AG08396 (cell line): ENCODE data around the gene TM4SF18.
"Not testable (repeated sequence)": the region's sequence is repeated elsewhere in the genome, so short reads cannot be mapped to it uniquely, and the experiment has no call there.

Experiments used
- DNase-seq: peaks from one replicate; pipeline ENCODE4 v3.0.0; 2012; ENCODE audit warnings: low spot score, mixed read lengths

Gene TM4SF18, protein sequence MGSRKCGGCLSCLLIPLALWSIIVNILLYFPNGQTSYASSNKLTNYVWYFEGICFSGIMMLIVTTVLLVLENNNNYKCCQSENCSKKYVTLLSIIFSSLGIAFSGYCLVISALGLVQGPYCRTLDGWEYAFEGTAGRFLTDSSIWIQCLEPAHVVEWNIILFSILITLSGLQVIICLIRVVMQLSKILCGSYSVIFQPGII

DNA sequence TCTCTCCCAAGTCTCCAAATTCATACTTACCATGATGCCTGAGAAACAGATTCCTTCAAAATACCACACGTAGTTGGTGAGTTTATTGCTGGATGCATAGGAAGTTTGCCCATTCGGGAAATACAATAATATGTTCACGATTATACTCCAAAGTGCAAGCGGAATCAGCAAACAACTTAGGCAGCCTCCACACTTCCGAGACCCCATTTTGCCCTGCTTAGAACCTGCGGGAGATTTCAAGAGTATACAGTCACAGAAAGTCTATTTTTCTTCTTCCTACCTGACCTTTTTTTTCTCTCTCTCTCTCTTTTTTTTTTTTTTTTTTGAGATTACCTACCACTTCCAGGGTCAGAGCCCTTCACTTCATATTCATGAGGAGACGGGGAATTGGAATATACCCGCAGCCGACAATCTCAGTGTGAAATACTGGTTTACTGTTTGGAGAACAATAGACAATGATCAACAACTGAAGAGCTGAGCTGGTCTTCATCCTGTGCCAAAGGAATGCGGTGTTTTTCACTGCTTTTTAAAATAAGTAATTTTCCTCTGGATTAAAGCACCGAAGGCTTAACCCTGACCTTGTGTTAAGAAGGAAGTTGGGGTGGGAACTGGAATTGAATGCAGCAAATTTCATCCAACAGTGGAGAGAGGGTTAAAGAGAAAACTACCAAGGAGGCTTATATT, at the start of gene TM4SF18:
Gene TM4SF18, minus strand, starts transcription at position 461 of the 684 bp plus-strand sequence. Its CDS starts 254 bp downstream, at position 207.
- no peak for DNase-seq

DNA sequence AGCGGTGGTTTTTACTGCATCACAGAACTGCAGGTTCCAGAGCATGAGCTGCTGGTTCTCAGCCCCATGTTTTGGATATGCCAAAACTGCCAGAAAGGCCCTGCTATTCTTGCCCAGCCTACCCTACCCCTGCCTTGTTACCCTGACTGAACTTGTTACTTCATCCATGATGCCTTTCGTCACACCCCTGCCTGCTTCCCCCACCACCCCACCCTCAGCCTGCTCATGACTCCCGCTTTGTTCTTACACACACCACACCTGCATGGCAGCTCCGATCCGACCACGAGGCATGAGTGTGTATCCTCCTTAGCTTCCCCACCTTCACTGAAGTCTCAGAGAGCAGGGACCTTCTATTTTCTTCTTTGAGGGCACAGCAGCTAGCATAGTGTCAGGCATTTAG, 49.1 kb upstream of the TM4SF18 start:
- no peak for DNase-seq

DNA sequence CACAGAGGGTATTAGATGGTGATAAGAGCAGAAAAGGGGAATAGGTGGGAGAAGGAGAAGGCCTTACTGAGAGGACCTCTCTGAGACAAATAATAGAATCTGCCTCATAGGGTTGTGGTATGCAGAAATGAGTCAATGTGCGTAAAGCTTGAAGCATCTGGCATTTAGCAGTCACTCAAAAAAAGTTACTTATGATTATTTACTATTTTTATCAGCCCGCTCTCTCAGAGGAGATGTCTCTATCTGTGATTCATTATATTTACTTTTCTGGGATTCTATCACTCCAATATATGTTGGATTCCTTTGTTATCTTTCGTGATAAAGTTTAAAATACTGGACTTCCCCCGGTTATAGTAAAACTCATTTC, 48.6 kb upstream of the TM4SF18 start:
- DNase-seq: peak; percentile 69

DNA sequence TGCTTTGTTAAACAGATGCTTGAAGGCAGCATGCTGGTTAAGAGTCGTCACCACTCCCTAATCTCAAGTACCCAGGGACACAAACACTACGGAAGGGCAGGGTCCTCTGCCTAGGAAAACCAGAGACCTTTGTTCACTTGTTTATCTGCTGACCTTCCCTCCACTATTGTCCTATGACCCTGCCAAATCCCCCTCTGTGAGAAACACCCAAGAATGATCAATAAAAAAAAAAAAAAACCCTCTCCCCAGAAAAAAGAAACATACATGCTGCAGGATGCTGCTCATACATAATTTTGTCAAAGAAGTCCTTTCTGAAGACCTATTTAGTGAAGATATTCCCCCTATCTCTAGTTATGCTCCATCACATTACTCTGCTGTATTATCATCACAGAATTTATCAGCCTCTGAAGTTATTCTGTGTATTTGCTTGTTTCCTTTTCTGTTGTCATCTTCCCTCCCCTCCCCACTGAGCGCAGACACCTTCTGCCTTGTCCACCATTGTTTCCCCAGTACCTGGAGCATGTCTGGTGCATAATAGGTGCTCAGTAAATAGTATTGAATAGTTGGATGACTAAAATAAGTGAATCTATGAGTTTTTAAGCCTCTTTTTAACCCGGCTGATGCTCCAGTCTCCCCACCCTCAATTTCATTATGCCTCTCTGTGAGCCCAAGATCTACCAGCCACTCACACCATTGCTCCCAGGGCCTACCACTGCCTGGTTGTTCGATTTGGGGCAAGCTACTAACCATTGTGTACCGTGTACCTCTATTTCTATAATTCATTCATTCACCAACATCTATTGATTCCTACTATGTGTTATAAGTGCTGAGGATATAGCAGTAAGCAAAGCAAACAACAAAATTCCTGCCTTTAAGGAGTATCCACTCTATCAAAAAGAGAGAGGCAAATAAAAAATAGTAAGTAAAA, 48.0 kb upstream of the TM4SF18 start:
- no peak for DNase-seq

DNA sequence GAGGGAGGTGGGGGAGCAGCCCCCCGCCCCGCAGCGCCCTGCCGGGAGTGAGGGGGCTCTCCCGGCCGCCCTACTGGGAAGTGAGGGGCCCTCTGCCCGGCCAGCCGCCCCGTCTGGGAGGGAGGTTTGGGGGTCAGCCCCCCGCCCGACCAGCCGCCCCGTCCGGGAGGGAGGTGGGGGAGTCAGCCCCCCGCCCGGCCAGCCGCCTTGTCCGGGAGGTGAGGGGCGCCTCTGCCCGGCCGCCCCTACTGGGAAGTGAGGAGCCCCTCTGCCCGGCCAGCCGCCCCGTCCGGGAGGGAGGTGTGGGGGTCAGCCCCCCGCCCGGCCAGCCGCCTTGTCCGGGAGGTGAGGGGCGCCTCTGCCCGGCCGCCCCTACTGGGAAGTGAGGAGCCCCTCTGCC, 46.8 kb upstream of the TM4SF18 start:
- DNase-seq: not testable (repeated sequence)

DNA sequence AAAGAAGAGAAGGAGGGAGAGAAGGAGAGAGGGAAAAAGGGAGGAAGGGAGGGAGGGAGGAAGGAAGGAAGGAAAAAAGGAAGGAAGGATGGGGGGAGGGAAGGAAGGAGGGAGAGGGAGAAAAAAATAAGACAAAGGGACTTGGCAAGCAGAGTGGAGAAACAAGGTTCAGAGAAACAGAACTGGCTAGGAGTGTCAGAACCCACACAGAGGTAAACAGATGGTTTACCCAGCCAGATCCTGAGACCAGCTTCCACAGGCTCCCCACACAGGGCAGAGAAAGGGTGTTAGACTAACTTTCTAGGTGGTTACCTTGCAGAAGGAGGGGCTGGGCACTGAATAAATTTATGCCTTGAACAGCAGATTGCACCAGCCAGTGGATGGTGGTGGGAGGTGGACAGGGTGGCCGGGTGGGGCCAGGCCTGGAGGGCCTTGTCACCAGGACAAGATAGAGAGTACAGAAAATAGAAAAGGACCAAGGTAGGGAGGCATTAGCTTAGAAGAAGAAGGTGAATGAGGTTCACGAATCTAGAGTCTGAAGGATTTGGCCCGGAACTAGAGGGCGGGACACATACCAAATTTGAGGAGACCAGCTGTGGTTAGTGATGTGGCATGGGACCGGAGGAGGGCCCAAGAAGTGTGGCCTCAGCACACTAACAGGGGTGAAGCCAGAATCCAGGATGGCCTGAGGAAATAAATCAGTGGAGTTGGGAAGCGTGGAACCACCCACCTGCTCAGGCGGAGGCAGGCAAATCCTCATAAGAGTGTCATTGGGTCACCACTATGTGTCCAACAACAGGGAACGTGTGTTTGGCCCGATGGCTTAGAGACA, 45.3 kb upstream of the TM4SF18 start:
- no peak for DNase-seq

DNA sequence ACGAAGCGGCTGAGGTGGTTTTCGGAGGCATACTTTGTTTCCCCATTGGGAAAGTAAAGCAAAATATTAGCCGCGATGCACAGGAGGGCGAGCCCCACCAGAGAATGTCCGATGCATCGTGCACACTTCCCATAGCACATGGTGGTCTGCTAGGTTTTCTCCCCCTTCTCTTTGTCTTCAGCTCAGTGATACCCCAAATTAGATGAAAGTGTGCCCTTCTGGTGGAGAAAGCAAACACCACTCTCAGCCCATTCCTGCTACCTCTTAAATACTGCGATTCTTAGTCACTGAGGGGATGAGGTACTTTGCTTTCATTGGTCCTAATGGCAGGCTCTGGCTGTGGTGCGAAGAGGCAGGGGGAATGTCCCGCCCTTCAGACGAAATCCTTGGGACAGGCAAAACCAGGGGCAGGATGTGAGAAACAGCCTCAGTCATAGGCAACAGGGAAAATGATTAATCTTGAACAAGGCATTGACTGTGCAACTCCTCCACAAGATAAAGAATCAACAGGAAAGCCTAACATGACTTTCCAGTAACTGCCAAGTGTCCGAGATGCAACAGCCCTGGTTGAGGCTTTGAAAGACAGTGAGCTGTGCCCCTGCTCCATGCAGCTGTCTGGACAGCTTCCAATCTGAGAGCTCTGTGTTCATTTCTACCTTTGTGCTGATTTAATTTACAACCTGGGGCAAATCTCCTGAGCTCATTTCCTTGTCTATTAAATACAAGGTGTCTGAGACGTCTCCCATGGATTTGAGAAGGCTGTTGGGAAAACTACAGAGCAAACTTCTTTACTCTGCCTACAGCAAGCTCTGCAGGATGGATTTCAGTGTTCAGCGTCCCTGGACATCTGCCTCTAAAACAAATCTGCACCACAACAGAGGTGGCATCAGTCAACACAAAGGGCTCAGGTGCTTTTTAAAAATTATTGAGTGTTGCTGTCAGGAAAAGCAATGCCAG, 44.2 kb upstream of the TM4SF18 start, which contains the start of gene TM4SF1:
Gene TM4SF1, minus strand, starts transcription at position 242 of the 957 bp plus-strand sequence. Its CDS starts 102 bp downstream, at position 140.
- DNase-seq: peak; percentile 88

DNA sequence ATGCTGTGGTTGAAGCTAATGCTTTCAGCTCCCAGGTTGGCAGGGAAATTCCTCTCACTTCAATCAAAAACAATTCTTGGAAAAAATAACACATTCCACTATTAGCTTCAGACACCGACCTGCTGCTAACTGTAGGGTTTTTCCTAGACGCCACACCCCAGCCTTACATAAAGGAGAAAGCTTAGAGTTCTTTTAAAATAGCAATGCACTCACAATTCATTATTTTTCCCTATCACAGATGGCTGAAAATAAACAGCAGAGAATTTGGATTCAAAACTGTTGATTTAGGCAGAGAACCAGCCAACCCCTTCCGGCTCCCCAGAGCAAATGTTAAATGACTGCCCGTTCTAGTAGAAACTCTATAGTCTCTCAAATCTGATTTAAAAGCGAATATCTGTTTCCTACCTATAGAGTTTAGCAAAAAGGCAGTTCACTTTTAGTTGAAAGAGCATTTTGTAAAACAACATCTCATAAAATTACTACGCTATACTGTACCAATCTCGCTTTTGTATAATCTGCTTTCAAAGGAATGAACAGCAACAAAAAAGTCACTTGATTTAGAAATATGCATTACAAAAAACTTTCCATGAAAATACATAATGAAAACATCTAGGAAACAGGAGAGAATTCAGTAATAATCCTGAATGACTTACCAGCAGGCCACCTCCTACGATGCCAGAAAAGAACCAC, 43.4 kb upstream of the TM4SF18 start:
- no peak for DNase-seq

DNA sequence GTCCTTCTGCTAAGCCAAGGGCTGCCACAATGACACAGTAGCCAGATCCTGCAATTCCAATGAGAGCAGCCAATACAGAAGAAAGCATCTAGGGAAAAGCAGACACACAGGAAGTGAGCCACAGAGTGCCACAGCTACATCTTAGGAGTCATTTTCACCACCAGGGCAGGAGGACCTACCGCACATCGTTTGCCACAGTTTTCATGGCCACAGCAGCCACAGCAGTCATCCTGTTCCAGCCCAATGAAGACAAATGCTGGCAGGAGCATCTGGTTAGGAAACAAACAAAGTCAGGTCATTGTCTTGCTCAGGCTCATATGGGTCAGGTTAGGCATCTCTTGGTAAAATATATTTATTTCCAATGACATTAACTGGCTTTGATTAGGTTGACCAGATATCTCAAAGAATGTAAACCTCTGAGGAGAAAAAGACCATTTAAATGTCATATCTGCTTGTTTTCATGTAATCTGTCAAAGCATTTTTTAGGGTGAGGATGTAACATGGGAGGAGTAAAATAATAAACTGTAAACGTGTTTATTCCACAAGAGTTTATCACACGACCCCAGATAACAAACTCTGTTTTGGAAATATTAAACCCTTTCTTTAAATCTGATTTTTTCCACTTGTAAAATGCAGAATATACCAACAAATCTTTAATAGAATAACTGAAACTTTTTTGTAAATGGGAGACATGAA, 42.2 kb upstream of the TM4SF18 start:
- DNase-seq: no peak

DNA sequence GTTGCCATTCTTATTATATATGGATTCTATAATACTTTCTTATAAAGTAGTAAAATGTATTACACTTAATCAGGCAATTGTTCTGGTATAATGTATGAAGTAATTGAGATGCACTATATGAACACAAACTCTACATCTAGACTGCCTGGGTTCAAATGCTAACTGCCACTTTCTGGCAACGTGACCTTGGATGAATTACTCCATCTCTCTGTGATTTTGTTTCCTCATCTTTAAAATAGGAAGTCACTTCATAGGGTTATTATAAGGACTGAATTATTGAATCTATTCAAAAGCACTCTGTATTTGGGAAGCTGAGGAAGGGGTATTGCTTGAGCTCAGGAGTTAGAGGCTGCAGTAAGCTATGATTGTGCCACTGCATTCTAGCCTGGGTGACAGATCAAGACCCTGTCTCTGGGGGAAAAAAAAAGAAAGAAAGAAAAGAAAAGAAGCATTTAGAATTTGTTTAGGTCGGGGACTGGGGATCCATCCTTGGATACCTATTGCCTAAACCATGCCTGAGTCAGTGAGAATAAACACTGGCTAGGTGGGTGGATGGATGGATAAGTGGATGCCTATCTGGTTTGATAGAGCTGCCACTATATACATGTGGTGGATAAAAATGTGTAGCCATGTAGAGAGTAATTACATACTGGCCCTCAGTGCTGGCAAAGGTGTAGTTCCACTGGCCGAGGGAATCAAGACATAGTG, 41.5 kb upstream of the TM4SF18 start:
- no peak for DNase-seq

DNA sequence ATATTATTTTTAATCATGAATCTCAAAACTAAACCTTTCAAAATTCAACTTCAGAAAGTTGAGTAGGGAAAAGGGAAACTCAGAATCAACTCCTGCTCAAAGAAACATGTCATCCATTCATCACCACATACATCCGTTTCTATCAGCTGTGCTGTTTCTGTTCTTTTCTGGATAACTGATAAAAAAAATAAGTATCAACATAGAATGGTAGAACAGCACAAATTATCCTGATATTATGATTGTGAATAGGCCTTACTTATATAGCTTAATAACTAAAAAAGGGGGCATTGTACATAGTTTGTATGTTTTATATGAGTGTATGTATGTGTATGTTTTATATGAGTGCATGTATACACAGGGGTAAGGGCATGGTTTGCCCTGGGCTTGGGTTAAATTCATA, 41.0 kb upstream of the TM4SF18 start:
- DNase-seq: no peak

DNA sequence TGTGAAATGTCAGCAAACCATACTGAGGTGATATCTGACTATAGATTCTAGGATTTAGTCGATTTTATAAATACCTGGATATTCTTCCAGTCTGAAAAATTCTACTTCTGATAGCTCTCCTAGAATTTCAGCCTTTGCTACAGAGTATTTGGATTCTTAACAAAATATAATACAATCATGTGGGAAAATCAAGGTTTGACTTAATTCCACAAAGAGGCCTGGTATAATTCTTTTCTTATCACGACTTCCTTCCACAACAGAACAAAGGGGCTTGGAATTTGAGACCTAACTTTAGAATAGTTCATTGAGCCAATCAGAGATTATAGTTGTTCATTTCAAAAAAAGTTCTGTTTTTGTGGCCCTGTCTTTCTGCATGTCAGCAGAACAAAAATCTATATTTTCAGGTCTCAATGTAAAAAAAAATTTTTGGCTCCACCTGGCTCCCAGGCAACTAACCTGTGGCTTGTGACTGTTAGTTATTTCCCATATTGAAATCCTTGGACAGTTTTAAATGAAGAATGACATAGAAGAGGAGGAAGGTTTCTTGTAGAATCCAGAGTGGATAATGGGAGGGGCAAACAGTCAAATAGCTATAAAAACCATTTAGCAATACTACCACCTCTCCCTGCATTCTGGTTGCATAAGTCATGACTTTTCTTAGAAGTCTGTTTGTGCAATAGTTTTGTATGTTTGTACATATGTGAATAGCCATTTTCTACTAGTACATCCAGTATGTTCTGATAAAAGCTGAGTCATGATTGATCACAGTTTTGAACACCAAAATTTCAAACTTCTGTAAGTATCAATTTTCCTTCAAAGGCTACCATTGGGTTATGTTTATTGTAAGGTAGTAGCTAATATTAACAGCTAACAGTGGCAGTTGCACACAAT, 40.0 kb upstream of the TM4SF18 start:
- DNase-seq: peak; percentile 30

DNA sequence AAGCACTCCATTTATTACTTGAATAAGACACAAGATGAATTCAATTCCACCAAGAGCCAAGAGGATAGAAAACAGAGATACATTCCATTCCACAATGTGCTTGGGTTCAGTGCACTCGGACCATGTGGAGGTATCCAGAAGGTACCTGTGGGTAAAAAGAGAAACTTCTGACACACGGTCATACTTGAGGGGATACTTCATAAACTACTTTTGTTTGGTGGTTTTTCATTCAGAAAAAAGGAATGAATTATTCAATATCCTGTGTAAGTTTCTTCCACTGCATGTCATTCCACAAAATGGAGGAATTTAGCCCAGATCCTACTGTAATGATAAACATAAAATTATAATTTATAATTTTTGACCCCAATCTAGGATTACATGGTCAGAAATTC, 38.3 kb upstream of the TM4SF18 start:
- DNase-seq: no peak

DNA sequence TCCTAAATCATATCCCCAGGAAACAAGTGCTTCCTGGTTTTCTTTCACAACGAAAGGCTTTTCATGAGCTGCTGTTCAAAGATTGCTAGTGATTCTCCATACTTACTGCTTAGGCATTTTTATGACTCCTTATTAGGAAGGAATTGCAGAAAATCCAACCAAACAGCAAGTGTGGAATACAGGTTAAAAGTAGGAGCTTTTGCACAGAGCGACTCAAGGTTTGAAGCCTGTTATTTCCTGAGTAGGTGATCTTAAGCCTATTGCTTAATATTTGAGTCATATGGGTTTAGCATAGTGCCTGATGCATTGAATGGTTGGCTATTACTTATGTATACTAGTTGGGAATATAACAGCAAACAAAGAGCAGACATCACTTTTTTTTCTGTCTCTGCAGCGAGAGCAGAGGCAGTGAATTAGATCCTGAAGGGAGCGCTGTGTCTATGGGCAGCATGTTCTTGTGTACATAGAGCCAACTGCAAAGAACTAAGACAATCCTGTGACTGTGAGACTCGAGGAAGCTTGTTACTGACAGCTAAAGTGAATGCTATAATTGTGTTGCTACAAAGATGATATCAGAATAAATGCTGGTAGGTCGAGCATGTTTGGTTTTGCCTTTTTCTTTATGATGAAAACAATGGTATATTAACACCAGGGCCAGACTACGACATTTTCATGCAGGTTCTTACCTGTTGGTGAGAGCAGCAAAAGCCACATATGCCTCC, 37.7 kb upstream of the TM4SF18 start:
- DNase-seq: no peak

DNA sequence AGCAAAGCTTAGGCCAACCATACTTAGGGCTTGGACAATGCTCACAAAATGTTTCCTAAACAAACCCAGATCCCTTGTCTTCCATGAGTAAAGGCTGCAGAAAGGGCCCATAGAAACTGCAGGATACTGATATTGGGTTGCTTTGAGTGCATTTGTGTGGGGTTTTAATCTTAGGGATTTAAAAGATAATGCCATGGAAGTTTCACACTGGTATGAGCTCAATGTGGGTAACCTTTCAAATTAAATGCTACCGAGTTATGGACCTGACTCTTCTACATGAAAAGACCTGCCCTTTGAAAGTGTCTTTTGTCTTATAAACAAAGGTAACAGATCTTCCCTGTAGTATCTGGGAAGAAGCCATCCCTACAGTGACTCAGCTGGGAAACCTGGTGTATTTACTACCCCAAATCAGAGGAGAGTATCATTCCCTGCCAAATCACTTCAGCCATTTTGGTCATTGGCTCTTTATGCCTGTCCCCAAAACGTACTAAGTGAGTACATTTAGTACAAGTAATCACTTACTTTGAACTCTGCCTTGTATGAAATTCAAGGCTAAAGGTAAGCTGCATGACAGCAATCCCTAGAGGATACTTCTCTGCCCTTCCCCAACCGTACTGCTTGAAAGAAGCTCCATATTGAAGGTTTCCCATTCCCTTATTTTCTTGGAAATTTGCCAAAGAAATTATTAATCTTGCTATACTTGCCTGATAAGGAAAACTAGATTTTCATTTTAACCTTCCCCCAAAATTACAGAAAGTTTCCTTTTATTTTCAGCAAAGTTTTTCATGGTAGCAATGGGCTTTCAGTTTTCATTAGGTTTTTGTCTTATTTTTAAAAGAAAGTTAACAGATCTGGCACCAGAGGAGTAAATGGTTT, 36.8 kb upstream of the TM4SF18 start:
- no peak for DNase-seq
